HG02610 (cell line): ENCODE results near the gene CD82.
"Not testable (repeated sequence)": the region's sequence is repeated elsewhere in the genome, so short reads cannot be mapped to it uniquely, and the experiment has no call there.

Experiments
- ATAC-seq: cut with Tn5 transposase; IDR thresholded peaks from one replicate; pipeline ENCODE4 v1.9.1; 2021; ENCODE audit warnings: mild to moderate bottlenecking, moderate library complexity; ENCODE audit not compliant: unreplicated experiment

Gene CD82

DNA sequence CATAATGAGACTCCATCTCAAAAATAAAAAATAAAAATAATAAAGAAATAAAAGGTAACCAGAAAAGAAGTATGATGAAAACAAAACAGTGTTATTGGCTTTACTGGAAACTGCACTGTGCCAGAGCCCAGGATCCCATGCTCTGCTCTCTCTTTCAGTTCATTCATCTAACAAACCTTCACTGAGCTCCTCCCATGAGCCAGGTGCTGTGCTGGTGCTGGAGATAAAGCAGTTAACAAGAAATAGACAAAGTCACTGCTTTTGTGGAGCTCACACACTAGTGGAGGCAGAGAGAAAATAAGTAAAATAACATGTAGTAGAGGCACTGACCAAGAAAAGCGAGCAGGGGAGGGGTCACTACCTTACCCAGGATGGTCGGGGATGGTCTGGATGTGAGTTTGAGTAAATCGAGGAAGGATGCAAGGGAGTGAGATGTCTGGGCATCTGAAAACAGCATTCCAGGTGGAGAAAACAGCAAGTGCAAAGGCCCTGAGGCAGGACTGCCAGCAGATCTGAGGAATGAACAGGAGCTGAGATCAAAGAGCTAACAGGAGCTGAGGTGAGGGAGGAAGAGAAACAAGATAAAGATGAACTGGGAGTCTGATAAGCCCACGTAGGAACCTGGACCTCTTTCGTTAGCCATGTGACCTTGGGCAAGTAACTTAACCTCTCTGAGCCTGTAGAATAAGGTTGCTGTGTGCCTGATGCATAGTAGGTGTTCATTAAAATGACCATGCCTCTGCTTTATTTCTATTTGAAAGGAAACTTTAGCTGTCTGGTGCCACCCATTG lies 31.3 kb upstream of the CD82 start:
- ATAC-seq: no peak

GRCh38 chr11:44535191-44535980 lies 30.1 kb upstream of the CD82 start:
- ATAC-seq: no peak

DNA sequence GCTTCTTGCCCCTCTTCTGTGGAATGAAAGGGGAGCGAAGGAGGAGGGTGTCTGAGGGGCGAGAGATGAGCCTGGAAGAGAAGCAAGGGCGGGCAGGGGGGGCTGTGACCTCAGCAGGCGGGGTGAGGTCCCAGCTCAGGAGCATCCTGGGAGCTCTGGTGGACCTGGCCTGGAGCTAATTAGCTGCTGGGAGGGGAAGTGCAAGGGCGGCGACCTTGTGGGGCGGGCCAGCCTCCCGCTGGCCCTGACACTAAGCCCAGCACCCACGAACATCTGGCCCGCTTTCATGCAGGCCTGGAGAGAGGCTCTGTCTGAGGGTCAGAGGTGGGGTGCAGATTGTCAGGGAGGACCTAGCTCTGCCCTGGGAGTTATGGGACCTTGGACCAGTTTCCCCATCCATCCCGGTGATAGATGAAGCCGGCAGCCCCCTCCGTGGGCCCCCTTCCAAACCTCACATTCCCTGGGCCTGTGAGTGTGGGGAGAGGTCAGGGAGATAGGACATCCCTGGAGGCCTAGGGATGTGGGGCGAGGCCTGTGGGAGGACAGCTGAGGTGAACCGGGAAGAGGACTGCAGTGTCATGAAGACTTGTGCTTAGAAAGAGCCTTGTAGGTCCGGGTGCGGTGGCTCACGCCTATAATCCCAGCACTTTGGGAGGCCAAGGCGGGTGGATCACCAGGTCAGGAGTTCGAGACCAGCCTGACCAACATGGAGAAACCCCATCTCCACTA lies 28.5 kb upstream of the CD82 start:
- no peak for ATAC-seq

DNA sequence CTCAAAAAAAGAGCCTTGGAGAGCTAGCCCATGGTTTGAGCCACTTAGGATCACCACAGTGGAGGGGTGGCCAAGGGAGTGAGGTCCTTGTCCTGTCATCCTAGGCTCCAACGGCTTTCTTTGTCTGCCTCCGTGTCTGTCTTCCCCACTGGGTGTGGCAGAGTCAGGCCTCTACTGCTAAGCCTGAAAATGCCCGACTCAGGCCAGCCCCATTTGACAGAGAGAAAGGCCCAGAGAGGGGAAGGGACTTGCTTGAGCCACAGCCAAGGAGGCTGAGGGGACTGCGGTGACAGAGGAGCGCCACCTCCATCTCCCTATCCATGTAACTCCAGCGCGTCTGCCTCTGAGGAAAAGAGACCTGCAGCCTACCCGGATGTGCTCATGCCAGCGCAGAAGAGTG lies 27.8 kb upstream of the CD82 start:
- no peak for ATAC-seq

GRCh38 chr11:44538375-44539054 lies 26.9 kb upstream of the CD82 start:
- ATAC-seq: peak; percentile 58

- no peak for ATAC-seq
Observed at GRCh38 chr11:44539971-44540370, 25.5 kb upstream of the CD82 start.

GRCh38 chr11:44540667-44541066 lies 24.8 kb upstream of the CD82 start:
- ATAC-seq: no peak

- no peak for ATAC-seq
Observed at GRCh38 chr11:44542372-44542771, 23.1 kb upstream of the CD82 start.

DNA sequence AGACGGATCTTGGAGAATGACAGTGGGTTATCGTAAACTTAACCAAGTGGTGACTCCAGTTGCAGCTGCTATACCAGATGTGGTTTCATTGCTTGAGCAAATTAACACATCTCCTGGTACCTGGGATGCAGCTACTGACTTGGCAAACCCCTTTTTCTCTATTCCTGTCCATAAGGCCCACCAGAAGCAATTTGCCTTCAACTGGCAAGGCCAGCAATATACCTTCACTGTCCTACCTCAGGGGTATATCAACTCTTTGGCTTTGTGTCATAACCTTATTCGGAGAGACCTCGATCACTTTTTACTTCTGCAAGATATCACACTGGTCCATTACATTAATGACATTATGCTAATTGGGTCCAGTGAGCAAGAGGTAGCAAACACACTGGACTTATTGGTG lies 18.5 kb upstream of the CD82 start:
- not testable (repeated sequence) for ATAC-seq

DNA sequence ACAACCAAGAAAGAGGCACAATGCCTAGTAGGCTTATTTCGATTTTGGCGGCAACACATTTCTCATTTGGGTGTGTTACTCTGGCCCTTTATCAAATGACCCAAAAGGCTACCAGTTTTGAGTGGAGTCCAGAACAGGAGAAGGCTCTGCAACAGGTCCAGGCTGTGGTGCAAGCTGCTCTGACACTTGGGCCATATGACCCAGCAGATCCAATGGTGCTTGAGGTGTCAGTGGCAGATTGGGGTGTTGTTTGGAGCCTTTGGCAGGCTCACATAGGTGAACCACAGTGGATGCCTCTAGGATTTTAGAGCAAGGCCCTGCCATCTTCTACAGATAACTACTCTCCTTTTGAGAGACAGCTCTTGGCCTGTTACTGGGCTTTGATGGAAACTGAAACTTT lies 17.9 kb upstream of the CD82 start:
- not testable (repeated sequence) for ATAC-seq

DNA sequence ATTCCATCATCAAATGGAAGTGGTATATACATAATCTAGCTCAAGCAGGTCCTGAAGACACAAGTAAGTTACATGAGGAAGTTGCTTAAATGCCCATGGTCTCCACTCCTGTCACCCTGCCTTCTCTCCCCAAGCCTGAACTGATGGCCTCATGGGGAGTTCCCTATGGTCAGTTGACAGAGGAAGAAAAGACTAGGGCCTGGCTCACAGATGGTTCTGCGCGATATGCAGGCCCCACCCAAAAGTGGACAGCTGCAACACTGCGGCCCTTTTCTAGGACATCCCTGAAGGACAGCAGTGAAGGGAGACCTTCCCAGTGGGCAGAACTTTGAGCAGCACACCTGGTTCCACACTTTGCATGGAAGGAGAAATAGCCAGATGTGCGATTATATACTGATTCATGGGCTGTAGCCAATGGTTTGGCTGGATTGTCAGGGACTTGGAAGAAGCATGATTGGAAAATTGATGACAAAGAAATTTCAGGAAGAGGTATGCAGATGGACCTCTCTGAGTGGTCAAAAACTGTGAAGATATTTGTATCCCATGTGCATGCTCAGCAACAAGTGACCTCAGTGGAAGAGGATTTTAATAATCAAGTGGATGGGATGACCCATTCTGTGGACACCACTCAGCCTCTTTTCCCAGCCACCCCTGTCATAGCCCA lies 17.3 kb upstream of the CD82 start:
- no peak for ATAC-seq

- not testable (repeated sequence) for ATAC-seq
Observed at GRCh38 chr11:44548961-44549749, 16.3 kb upstream of the CD82 start.

DNA sequence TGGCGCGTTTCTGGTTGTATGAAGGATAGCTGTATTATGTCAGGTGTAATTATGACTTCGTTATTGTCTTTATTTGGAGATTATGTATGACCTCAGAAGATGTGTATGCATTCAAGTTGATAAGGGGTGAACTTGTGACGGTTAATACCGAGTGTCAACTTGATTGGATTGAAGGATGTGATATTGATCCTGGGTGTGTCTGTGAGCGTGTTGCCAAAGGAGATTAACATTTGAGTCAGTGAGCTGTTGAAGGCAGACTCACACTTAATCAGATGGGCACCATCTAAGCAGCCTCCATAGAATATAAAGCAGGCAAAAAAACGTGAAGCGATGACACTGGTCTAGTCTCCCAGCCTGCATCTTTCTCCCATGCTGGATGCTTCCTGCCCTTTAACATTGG lies 15.3 kb upstream of the CD82 start:
- no peak for ATAC-seq

GRCh38 chr11:44551456-44552139 lies 13.9 kb upstream of the CD82 start:
- ATAC-seq: no peak

DNA sequence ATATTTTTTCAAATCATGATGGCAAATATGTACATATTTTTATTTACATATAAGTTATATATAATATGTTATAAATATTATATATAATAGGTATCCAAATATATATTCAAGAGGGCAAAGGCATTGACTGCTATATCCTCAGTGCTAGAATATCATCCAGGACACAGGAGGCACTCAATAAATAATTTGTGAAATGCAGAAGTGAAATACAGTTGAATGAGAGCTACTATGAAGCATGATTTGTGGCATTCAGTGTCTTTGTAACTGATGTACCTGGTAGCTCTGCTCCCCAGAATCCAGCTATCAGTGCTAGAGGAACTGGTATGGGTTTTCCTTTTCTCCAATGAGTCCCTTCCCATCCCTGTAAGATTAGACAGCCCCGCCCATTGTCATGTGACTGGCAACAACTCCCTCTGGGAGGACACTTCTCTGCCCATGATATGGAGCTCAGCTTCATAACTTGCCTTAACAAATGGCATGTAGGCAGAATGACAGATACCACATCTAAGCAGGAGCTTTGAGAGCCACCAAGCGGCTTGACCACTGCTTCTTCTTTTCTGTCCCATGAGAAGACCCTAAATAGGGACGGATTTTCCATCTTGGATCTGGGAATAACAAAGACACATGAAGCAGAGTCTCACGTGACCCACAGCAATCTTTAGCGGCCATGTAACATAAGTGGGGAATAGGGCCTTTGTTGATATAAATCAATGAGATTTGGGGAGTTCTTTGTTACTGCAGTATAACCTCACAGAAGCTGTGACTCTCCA lies 10.2 kb upstream of the CD82 start:
- no peak for ATAC-seq

DNA sequence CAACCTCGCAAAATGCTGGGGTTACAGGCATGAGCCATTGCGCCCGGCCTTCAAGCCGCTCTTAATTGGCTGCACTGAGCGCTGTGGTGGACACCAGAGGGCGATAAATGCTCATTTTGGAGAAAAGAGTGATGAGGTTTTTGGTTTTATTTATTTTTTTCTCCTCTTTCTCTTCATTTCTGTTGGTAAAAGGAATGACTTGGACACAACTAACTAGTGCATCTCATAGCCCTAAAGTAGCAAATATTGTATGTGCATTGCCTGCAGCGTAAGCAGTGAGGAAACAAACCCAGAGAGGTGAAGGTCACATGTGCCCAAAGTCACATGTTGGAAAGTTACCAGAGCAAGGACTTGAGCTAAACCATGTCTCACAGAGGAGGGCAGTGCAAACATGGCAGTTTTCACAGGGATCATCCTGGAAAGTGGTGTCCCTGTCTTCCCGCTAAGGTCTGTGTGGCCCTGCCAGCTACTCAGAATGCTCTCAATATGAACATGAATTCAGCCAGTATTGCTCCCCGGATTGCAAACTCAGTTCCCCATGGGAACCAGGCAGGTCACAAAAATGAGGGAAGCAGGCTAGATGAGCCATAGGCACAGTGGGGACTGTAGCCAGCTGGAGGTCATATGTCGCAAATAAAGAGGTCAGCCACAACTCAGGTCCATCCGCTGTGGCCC lies 8.6 kb upstream of the CD82 start:
- ATAC-seq: no peak

DNA sequence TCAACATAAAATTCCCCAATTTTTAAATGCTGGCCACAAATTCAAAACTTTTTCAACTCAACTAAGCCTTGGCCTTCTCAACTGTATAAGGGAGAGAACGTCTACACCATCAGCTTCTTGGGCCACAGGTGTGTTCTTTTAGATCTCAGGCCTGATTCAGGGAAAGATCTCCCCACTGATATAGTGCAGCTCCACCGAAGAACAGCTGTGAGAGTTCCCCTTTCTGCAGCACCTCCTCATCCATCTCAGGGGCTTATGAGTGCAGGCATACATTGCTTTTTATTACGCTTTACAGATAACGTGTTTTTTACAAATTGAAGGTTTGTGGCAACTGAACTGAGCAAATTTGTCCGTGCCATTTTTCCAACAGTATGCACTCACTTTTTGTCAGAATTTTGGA lies 8.0 kb upstream of the CD82 start:
- no peak for ATAC-seq
